GM21423 (cell line): ENCODE data around the gene CHST11.

Experiments
- ATAC-seq: cut with Tn5 transposase; IDR thresholded peaks from one replicate; pipeline ENCODE4 v1.9.1; 2021; ENCODE audit warnings: mild to moderate bottlenecking, moderate library complexity; ENCODE audit not compliant: unreplicated experiment

CHST11 gene

GRCh38 chr12:104577581-104577981 lies 120.8 kb downstream of the CHST11 start:
- no peak for ATAC-seq

GRCh38 chr12:104578453-104578852 lies 121.7 kb downstream of the CHST11 start:
- no peak for ATAC-seq

- peak; percentile 36 for ATAC-seq
Observed at GRCh38 chr12:104579718-104580495, 123.2 kb downstream of the CHST11 start.

GRCh38 chr12:104581005-104581570 lies 124.3 kb downstream of the CHST11 start:
- no peak for ATAC-seq

GRCh38 chr12:104582739-104583138 lies 126.0 kb downstream of the CHST11 start:
- ATAC-seq, result peak; percentile 75

GRCh38 chr12:104583301-104583700 lies 126.6 kb downstream of the CHST11 start:
- peak; percentile 43 for ATAC-seq

GRCh38 chr12:104585448-104586055 lies 128.8 kb downstream of the CHST11 start:
- no peak for ATAC-seq

GRCh38 chr12:104586351-104586919 lies 129.7 kb downstream of the CHST11 start:
- ATAC-seq, result no peak

GRCh38 chr12:104588047-104588920 lies 131.5 kb downstream of the CHST11 start:
- no peak for ATAC-seq

GRCh38 chr12:104588921-104589590 lies 132.3 kb downstream of the CHST11 start:
- no peak for ATAC-seq

GRCh38 chr12:104590022-104590421 lies 133.3 kb downstream of the CHST11 start:
- no peak for ATAC-seq

- ATAC-seq, result no peak
Observed at GRCh38 chr12:104591257-104591885, 134.6 kb downstream of the CHST11 start.

- no peak for ATAC-seq
Observed at GRCh38 chr12:104593482-104593881, 136.7 kb downstream of the CHST11 start.

- no peak for ATAC-seq
Observed at GRCh38 chr12:104596134-104596799, 139.5 kb downstream of the CHST11 start.

GRCh38 chr12:104596898-104597843 lies 140.4 kb downstream of the CHST11 start:
- ATAC-seq, result no peak

- ATAC-seq, result no peak
Observed at GRCh38 chr12:104598342-104599271, 141.9 kb downstream of the CHST11 start.
